NB4 (cell line): ENCODE results near the gene ACP7.

Experiments used
- DNase-seq: peaks from one replicate; pipeline ENCODE4 v3.0.0; 2010; ENCODE audit warnings: low read depth
- H3K4me3 ChIP-seq: one replicate; pipeline ENCODE4 v1.5.1; 2011; ENCODE audit warnings: mild to moderate bottlenecking, low read depth, low read length, moderate library complexity
- CTCF ChIP-seq: IDR thresholded peaks from one replicate; pipeline ENCODE4 v1.5.1; 2012; ENCODE audit warnings: low read depth, low read length
- MYC ChIP-seq: IDR thresholded peaks from 2 replicates; pipeline ENCODE4 v1.6.1; 2011; ENCODE audit warnings: low read depth, low read length
- POLR2A ChIP-seq: IDR thresholded peaks from 2 replicates; pipeline ENCODE4 v1.6.1; 2011; ENCODE audit warnings: mild to moderate bottlenecking; ENCODE audit not compliant: insufficient read length; ENCODE audit errors: extremely low read depth
- TF ChIP-seq, protein P1 (sequence below): IDR thresholded peaks from 2 replicates; pipeline ENCODE4 v1.6.1; 2011; ENCODE audit warnings: low read depth, low read length

The ACP7 gene

DNA sequence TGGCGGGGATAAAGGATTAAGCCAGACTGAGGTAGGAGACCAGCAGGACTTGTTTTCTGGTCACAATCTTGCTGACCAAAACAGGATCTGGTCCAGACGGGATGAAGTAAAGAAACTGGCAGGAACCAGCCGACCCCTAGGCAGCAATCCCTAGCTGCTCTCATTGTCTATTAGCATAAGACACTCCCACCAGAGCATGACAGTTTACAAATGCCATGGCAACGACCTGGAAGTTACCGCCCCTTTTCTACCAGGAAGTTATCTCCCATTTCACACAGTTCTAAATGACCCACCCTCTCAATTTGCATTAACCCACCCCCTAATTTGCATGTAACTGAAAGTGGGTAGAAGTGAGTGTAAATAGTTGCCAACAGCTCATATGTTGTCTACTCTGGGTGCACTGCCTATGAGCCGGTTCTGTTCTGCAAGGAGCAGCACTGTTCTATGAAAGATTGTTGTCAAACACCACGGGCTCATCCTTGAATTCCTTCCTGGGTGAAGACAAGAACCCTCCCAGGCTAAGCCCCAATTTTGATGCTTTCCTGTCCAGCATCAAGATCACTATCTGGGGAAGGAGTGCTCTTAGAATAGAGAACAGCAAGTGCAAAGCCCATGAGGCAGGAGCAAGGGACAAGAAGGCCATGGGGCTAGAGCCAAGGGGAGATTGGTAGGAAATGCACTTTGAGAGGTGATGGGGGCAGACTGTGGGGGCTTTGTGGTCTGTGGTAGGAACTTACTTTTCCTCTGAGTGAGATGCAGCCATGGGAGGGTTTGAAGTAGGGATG is 37.9 kb upstream of the ACP7 start:
- no peak for TF ChIP-seq CTCF
- no peak for TF ChIP-seq POLR2A
- TF ChIP-seq, protein P1, sequence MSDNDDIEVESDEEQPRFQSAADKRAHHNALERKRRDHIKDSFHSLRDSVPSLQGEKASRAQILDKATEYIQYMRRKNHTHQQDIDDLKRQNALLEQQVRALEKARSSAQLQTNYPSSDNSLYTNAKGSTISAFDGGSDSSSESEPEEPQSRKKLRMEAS: no peak
- no peak for TF ChIP-seq MYC
- no peak overlapping the region for H3K4me3 ChIP-seq
- peak; percentile 33 for DNase-seq

DNA sequence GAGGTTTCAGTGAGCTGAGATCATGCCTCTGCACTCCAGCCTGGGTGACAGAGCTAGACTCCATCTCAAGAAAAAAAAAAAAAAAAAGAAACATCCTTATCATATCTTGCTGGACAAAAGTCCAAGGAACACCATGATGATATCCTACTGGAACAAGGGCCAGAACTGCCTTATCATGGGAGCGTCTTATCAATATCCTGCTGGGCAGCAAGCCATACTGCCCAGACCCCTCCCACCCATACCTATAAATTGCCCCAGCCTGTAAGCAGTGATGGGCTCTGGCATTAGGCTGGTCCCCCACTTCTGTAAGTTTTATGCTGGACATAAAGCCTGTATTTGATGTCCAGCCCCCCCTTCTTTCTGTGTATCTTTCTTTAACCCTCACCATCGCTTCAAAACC is 37.1 kb upstream of the ACP7 start:
- no peak overlapping the region for H3K4me3 ChIP-seq
- TF ChIP-seq CTCF (no peak), MYC (no peak), POLR2A (no peak)
- TF ChIP-seq, protein P1: no peak
- DNase-seq: no peak

DNA sequence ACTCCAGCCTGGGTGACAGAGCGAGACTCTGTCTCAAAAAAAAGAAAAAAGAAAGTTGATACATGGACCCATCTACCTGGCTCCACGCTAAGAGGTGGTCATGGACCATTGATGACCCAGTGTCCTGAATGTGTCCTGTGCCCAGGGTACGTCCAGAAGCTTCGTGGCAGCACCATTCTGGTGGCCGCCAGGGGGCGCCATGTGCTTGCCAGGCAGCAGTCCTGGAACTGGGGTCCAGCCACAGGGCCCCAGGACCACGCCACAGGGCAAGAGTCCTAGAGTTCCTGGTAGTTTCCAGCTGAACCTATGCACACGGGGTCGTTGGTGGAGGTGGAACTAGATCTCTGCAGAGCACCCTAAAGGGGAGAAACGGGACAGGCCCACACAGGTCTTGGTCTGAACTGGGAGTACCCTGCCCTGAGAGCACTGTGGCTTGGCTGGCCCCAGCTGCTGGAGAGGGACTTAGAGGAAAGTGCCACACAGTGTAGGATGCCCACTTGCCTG is 31.9 kb upstream of the ACP7 start:
- H3K4me3 ChIP-seq: no peak overlapping the region
- peak; percentile 65 for TF ChIP-seq CTCF
- TF ChIP-seq, protein P1: peak; percentile 78
- no peak for TF ChIP-seq MYC
- peak; percentile 59 for DNase-seq

DNA sequence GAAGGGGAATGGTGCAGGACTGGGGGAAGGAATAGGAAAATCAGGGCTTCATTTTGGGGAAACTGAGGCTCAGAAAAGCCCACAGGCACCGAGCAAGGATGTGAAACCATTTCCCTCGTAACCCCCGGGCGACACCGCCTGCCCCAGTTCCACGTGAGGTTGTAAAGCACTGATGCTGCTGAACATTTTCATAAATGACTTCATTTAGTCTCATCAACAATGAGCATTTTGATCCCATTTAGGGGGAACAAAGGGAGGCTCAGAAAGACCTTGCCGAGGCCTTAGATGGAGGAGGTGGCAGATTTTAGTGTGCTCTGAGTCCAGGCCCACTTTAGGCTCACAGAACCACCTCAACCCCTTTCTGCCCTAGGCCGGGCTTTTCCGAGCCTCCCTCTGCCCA is 31.3 kb upstream of the ACP7 start:
- H3K4me3 ChIP-seq: no peak overlapping the region
- TF ChIP-seq POLR2A (no peak), CTCF (no peak), MYC (no peak)
- TF ChIP-seq, protein P1: no peak
- no peak for DNase-seq

DNA sequence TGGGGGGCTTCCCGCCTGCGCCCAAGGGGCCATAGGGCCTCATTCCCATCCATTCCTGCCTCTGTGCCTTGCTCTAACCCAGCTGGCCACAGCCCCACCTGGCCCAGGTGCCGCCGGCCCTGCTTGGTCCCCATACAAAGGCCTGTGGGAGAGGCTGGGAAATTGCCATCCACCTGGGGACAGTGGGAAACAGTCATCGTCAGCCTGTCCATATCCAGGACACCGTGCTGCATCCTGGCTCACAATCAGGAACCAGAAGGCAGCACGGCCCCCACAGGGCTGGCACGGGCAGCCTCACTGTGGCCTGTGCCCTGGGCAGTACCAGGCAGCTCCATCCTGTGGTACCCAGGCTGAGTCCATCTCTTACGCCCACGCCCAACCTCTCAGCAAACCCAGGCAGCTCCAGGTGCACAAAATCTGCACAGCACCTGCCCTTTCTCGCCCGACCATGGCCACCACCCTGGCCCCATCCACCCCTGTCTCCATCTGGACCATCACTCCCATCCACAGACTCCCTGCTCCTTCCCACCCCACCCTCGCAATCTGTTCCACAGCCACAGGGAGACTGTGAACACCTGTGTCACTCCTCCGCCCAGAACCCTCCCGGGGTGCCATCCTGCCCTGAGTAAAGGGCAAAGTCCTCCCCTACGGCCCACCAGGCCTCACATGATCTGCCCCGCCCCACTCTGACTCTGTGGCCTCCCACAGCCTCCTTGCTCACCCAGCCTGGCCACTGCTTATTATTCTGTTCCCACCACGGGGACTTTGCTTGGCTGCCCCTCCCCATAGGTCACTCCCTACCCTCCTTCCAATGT is 30.7 kb upstream of the ACP7 start:
- no peak overlapping the region for H3K4me3 ChIP-seq
- TF ChIP-seq, protein P1: no peak
- no peak for TF ChIP-seq POLR2A
- no peak for TF ChIP-seq CTCF
- no peak for TF ChIP-seq MYC
- DNase-seq: no peak
